Subcutaneous adipose tissue (tissue), 4 donors: ENCODE measurements around the gene KLHDC7A. TPM values are rescaled to one million over a fixed set of nuclear protein-coding genes. Genes with fewer than 3 reads are reported as not detected.

Experiments used
- total RNA-seq, 4 donors: library from RNA; depleted of rRNA; stranded (reverse); fragments of >200 nt; gene quantifications; one replicate each; pipeline ENCODE4 v1.1.0, GENCODE V29; 2016
- TF ChIP-seq, protein P1 (sequence below): fragments of 450-650 bp; IDR thresholded peaks from one replicate; pipeline ENCODE4 v1.5.1; 2016; ENCODE audit warnings: low read depth, mild to moderate bottlenecking, control low read depth, antibody characterized with exemption, moderate library complexity

Gene KLHDC7A
- total RNA-seq, 4 donors from 2014 or later, result 0.22 to 4.7 (median 1.3) TPM; not detected in 1

- TF ChIP-seq, protein P1, sequence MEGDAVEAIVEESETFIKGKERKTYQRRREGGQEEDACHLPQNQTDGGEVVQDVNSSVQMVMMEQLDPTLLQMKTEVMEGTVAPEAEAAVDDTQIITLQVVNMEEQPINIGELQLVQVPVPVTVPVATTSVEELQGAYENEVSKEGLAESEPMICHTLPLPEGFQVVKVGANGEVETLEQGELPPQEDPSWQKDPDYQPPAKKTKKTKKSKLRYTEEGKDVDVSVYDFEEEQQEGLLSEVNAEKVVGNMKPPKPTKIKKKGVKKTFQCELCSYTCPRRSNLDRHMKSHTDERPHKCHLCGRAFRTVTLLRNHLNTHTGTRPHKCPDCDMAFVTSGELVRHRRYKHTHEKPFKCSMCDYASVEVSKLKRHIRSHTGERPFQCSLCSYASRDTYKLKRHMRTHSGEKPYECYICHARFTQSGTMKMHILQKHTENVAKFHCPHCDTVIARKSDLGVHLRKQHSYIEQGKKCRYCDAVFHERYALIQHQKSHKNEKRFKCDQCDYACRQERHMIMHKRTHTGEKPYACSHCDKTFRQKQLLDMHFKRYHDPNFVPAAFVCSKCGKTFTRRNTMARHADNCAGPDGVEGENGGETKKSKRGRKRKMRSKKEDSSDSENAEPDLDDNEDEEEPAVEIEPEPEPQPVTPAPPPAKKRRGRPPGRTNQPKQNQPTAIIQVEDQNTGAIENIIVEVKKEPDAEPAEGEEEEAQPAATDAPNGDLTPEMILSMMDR, result no peak
These were observed 31.1 kb downstream of the KLHDC7A start for GRCh38 chr1:18511874-18512150.

- TF ChIP-seq, protein P1, result no peak
These were observed 32.2 kb downstream of the KLHDC7A start for GRCh38 chr1:18512883-18513282.

DNA sequence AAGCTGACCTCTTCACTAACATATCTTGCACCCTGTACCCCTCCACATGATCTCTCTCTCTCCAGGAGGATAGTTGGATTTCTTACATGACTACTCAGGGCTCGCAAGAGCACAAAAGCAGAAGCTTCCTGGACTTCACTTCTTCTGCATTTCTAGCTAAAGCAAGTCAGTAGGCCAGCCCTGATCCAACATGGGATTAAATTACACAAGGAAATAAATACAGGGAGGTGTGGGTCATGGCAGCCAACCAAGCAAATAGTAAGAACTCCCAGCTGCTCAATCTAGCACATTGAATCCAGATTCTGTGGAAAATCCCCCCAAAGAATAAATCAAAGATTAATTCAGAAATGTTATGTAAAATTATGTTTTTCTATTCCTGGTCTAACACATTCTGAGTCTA is 33.3 kb downstream of the KLHDC7A start:
- TF ChIP-seq, protein P1, result no peak

GRCh38 chr1:18515120-18515667 is 34.5 kb downstream of the KLHDC7A start:
- TF ChIP-seq, protein P1, result no peak

GRCh38 chr1:18516473-18516872 is 35.7 kb downstream of the KLHDC7A start:
- TF ChIP-seq, protein P1, result no peak

DNA sequence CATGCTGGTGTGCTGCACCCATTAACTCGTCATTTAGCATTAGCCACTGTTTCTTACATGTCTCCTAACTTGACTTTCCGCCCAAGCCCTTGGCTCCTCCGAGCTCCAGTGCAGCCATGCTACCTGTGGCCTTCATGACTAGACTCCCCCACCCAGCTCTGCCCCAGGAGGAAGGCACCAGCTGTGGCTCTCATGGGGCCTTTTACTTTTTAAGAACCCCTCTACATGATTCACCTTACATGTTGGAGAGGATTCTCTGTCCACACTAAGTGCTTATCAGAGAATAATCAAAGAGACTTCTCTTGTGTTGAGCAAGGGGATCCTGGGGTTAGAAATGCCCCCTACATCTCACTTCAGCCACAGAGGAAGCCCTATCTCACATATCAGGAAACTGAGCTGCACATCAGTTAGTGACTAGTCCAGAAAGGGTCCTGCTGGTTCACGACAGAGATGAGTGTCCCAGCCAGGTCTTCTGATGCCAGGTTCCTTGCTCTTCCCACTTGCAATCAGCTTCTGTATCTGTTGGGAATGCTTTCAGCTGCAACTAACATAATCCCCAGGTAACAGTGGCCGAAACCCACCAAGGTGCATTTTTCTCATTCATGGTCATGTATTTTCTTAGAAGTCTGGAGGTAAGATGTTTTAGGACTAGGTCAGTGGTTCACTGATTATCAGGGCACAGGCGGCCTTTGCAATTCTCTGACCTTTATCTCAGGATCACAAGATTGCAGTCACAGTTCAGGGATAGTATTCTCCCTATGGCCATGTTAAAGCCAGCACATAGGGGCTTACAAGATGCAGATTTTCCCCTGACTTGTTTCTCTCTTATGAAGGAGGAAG is 45.9 kb downstream of the KLHDC7A start:
- TF ChIP-seq, protein P1, result no peak

DNA sequence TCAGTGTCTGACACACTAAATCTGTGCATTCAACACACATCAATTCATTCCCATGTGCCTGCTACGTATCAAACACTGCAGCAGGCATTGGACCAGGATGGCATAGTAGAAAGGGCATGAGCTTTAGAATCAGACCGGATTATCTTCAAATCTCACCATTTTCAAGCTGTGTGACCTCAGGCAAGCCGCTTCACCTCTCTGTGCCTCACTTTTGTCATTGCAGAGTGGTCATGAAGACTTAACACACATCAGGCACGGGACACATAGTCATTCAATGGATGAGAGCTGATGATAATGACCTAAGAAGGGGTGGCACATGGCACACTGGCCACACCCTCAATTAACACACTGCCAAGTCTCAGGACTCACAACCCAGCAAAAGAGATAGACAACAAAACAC is 46.8 kb downstream of the KLHDC7A start:
- TF ChIP-seq, protein P1, result no peak
